K562 (cell line): ENCODE measurements around the gene NINJ2. TPM values are rescaled to one million over a fixed set of nuclear protein-coding genes. Genes with fewer than 3 reads are reported as not detected.

Experiments used
- NKRF ChIP-seq: fragments of 450-650 bp; IDR thresholded peaks from 2 replicates; pipeline ENCODE4 v1.6.1; 2016; ENCODE audit warnings: borderline replicate concordance
- NR1H2 ChIP-seq: sonication (generic); formaldehyde crosslinking; IDR thresholded peaks from 2 replicates; pipeline ENCODE4 v1.4.0; 2020; ENCODE audit warnings: mild to moderate bottlenecking, missing genetic modification reagents
- STAT5B ChIP-seq: fragments of 250-450 bp; sonication (Bioruptor Pico); IDR thresholded peaks from 2 replicates; pipeline ENCODE4 v1.8.0; 2021; ENCODE audit warnings: mild to moderate bottlenecking, inconsistent platforms
- ZNF407 ChIP-seq: fragments of 450-650 bp; IDR thresholded peaks from 2 replicates; pipeline ENCODE4 v1.6.1; 2016; ENCODE audit warnings: low read depth
- polyA plus RNA-seq, 8 experiments: library from polyadenylated mRNA; depleted of rRNA in 4 of 8; stranded (reverse) in 5 of 8; unstranded in 3 of 8; fragments of >200 nt; fragmentation: Nextera tagmentation in 2 of 8; fragmentation: Illumina TruSeq in 1 of 8; extraction: Ambion mirVana in 2 of 8; extraction: Trizol in 1 of 8; gene quantifications; 2 replicates each; pipeline versions ENCODE4 v1.2.1 to v1.2.3, GENCODE V29; 2011 to 2014; ENCODE audit warnings: inconsistent platforms in 1 of 8, missing spikeins in 1 of 8
- total RNA-seq, 7 experiments: library from RNA; depleted of rRNA in 6 of 7; stranded (reverse); fragments of >200 nt in 6 of 7; fragmentation: Illumina TruSeq in 2 of 7; extraction: Trizol in 2 of 7; gene quantifications; 2 replicates each; pipeline versions ENCODE4 v1.2.1 to v1.2.3, GENCODE V29; 2011 to 2021; ENCODE audit warnings: low replicate concordance in 1 of 7

The NINJ2 gene
- total and polyA plus RNA-seq, 9 of the 15 experiments (the other 6 are each of a cell fraction or from before 2014, with no cell fraction given) = 2.6 to 16.0 (median 4.5) TPM

GRCh38 chr12:571795-572531 is 91.3 kb downstream of the NINJ2 start (continued):
- TF ChIP-seq ZNF407 (no peak), NKRF (no peak), NR1H2 (no peak), STAT5B (CRISPR knock-in tag) (no peak)
